K562 (cell line): ENCODE measurements around the gene BEST3. TPM values are rescaled to one million over a fixed set of nuclear protein-coding genes. Genes with fewer than 3 reads are reported as not detected.

ENCODE experiments used
- BCL6 ChIP-seq: fragments of 250-450 bp; sonication (Bioruptor Pico); IDR thresholded peaks from 2 replicates; pipeline ENCODE4 v1.4.0; 2020
- CBFA2T2 ChIP-seq: fragments of 450-650 bp; conservative IDR thresholded peaks from 2 replicates; pipeline ENCODE4 v1.6.1; 2017; ENCODE audit warnings: mild to moderate bottlenecking
- COPS2 ChIP-seq: fragments of 450-650 bp; conservative IDR thresholded peaks from 2 replicates; pipeline ENCODE4 v1.6.1; 2016; ENCODE audit warnings: mild to moderate bottlenecking, moderate library complexity
- CREM ChIP-seq: IDR thresholded peaks from 2 replicates; pipeline ENCODE4 v1.6.1; 2014; ENCODE audit warnings: antibody characterized with exemption, low read depth
- DPF2 ChIP-seq: fragments of 450-650 bp; IDR thresholded peaks from 2 replicates; pipeline ENCODE4 v1.6.1; 2016
- EHMT2 ChIP-seq: fragments of 450-650 bp; IDR thresholded peaks from 2 replicates; pipeline ENCODE4 v1.6.1; 2018; ENCODE audit warnings: antibody characterized with exemption
- FOXA3 ChIP-seq, 2 experiments: fragments of 450-650 bp in 1 of 2; sonication (generic) in 1 of 2; formaldehyde crosslinking; IDR thresholded peaks in 1 of 2; conservative IDR thresholded peaks in 1 of 2; 2 replicates each; pipeline versions ENCODE4 v1.4.0 to v1.8.0; 2020 to 2022; ENCODE audit warnings: mild to moderate bottlenecking in 2 of 2, missing genetic modification reagents in 1 of 2
- FOXJ3 ChIP-seq: sonication (generic); formaldehyde crosslinking; IDR thresholded peaks from 2 replicates; pipeline ENCODE4 v1.4.0; 2020; ENCODE audit warnings: mild to moderate bottlenecking, missing genetic modification reagents
- FOXP1 ChIP-seq: sonication (generic); formaldehyde crosslinking; IDR thresholded peaks from 2 replicates; pipeline ENCODE4 v1.8.0; 2022; ENCODE audit warnings: mild to moderate bottlenecking, missing genetic modification reagents
- GATAD2A ChIP-seq: fragments of 450-650 bp; IDR thresholded peaks from 2 replicates; pipeline ENCODE4 v1.6.1; 2017
- OTX1 ChIP-seq: fragments of 450-650 bp; formaldehyde crosslinking; IDR thresholded peaks from 2 replicates; pipeline ENCODE4 v1.4.0; 2022; ENCODE audit warnings: mild to moderate bottlenecking
- POLR2AphosphoS2 ChIP-seq: IDR thresholded peaks from 2 replicates; pipeline ENCODE4 v1.6.1; 2012; ENCODE audit warnings: low read length, improper control_type of control experiment
- POLR2H ChIP-seq: IDR thresholded peaks from 2 replicates; pipeline ENCODE4 v1.6.1; 2016; ENCODE audit warnings: missing genetic modification characterization, low read depth, mild to moderate bottlenecking, control low read depth, missing compliant biosample characterization, moderate library complexity
- RBBP5 ChIP-seq: fragments of 200-600 bp; sonication (generic); IDR thresholded peaks from 2 replicates; pipeline ENCODE4 v1.6.1; 2012; ENCODE audit warnings: borderline replicate concordance, mild to moderate bottlenecking, low read length, control low read depth, inconsistent platforms; ENCODE audit not compliant: insufficient read depth, poor library complexity, severe bottlenecking
- RCOR1 ChIP-seq, 2 experiments: IDR thresholded peaks; 2 replicates each; pipeline ENCODE4 v1.6.1; 2012; ENCODE audit warnings: low read depth in 2 of 2, low read length in 2 of 2, borderline replicate concordance in 1 of 2, improper control_type of control experiment in 1 of 2
- TAF7 ChIP-seq: fragments of 450-650 bp; IDR thresholded peaks from 2 replicates; pipeline ENCODE4 v1.6.1; 2016; ENCODE audit warnings: missing genetic modification characterization, missing compliant biosample characterization
- USF2 ChIP-seq: sonication (generic); formaldehyde crosslinking; IDR thresholded peaks from 2 replicates; pipeline ENCODE4 v1.5.0; 2020; ENCODE audit warnings: missing genetic modification reagents
- ZFPM2 ChIP-seq: fragments of 250-450 bp; sonication (Bioruptor Pico); IDR thresholded peaks from 2 replicates; pipeline ENCODE4 v1.5.1; 2022; ENCODE audit warnings: mild to moderate bottlenecking
- ZNF184 ChIP-seq: sonication (generic); formaldehyde crosslinking; IDR thresholded peaks from 2 replicates; pipeline ENCODE4 v1.5.0; 2020; ENCODE audit warnings: missing genetic modification reagents
- ZSCAN29 ChIP-seq: fragments of 450-650 bp; IDR thresholded peaks from 2 replicates; pipeline ENCODE4 v1.6.1; 2017
- polyA plus RNA-seq, 8 experiments: library from polyadenylated mRNA; depleted of rRNA in 4 of 8; stranded (reverse) in 5 of 8; unstranded in 3 of 8; fragments of >200 nt; fragmentation: Nextera tagmentation in 2 of 8; fragmentation: Illumina TruSeq in 1 of 8; extraction: Ambion mirVana in 2 of 8; extraction: Trizol in 1 of 8; gene quantifications; 2 replicates each; pipeline versions ENCODE4 v1.2.1 to v1.2.3, GENCODE V29; 2011 to 2014; ENCODE audit warnings: inconsistent platforms in 1 of 8, missing spikeins in 1 of 8
- total RNA-seq, 7 experiments: library from RNA; depleted of rRNA in 6 of 7; stranded (reverse); fragments of >200 nt in 6 of 7; fragmentation: Illumina TruSeq in 2 of 7; extraction: Trizol in 2 of 7; gene quantifications; 2 replicates each; pipeline versions ENCODE4 v1.2.1 to v1.2.3, GENCODE V29; 2011 to 2021; ENCODE audit warnings: low replicate concordance in 1 of 7
- TF ChIP-seq, protein P1 (sequence below): fragments of 450-650 bp; IDR thresholded peaks from 2 replicates; pipeline ENCODE4 v1.6.1; 2017; ENCODE audit warnings: antibody characterized with exemption, mild to moderate bottlenecking
- TF ChIP-seq, protein P2 (sequence below): sonication (generic); formaldehyde crosslinking; IDR thresholded peaks from 2 replicates; pipeline ENCODE4 v1.8.0; 2022; ENCODE audit warnings: mild to moderate bottlenecking, missing genetic modification reagents
- TF ChIP-seq, protein P3 (sequence below): fragments of 250-450 bp; sonication (Bioruptor Pico); IDR thresholded peaks from 2 replicates; pipeline ENCODE4 v1.4.0; 2020; ENCODE audit warnings: mild to moderate bottlenecking, moderate library complexity
- TF ChIP-seq, protein P4 (sequence below): fragments of 250-450 bp; sonication (Bioruptor Pico); IDR thresholded peaks from 2 replicates; pipeline ENCODE4 v1.8.0; 2021; ENCODE audit warnings: borderline replicate concordance, mild to moderate bottlenecking, moderate library complexity; ENCODE audit not compliant: poor library complexity, severe bottlenecking

BEST3 gene
- total and polyA plus RNA-seq, 9 of the 15 experiments (the other 6 are each of a cell fraction or from before 2014, with no cell fraction given), result 0.15 TPM; not detected in 8

- TF ChIP-seq, protein P1, sequence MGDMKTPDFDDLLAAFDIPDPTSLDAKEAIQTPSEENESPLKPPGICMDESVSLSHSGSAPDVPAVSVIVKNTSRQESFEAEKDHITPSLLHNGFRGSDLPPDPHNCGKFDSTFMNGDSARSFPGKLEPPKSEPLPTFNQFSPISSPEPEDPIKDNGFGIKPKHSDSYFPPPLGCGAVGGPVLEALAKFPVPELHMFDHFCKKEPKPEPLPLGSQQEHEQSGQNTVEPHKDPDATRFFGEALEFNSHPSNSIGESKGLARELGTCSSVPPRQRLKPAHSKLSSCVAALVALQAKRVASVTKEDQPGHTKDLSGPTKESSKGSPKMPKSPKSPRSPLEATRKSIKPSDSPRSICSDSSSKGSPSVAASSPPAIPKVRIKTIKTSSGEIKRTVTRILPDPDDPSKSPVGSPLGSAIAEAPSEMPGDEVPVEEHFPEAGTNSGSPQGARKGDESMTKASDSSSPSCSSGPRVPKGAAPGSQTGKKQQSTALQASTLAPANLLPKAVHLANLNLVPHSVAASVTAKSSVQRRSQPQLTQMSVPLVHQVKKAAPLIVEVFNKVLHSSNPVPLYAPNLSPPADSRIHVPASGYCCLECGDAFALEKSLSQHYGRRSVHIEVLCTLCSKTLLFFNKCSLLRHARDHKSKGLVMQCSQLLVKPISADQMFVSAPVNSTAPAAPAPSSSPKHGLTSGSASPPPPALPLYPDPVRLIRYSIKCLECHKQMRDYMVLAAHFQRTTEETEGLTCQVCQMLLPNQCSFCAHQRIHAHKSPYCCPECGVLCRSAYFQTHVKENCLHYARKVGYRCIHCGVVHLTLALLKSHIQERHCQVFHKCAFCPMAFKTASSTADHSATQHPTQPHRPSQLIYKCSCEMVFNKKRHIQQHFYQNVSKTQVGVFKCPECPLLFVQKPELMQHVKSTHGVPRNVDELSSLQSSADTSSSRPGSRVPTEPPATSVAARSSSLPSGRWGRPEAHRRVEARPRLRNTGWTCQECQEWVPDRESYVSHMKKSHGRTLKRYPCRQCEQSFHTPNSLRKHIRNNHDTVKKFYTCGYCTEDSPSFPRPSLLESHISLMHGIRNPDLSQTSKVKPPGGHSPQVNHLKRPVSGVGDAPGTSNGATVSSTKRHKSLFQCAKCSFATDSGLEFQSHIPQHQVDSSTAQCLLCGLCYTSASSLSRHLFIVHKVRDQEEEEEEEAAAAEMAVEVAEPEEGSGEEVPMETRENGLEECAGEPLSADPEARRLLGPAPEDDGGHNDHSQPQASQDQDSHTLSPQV, result 0 out of 2 replicates have a peak, but pooled peaks have one; percentile 39
- TF ChIP-seq RCOR1 (IDR thresholded peaks at IDR 0.05; ENCODE audit: borderline replicate concordance in 1 of 2, low read depth in 2 of 2, low read length in 2 of 2) (0 out of 4 replicates have a peak, but pooled peaks of 1 of the 2 experiments have one; percentile 7), FOXP1 (CRISPR knock-in tag) (no peak), FOXA3 (CRISPR knock-in tag; conservative IDR thresholded peaks at IDR 0.05 in 1 of 2, IDR thresholded peaks at IDR 0.05 in 1 of 2) (no peak), OTX1 (CRISPR knock-in tag) (no peak), POLR2AphosphoS2 (no peak), COPS2 (no peak), CREM (no peak), DPF2 (peak; percentile 35; the same call in 1 of the 2 replicates), FOXJ3 (no peak), ZNF184 (CRISPR knock-in tag) (no peak), ZSCAN29 (no peak), EHMT2 (peak; percentile 57; the same call in 1 of the 2 replicates), BCL6 (CRISPR knock-in tag) (no peak), GATAD2A (no peak), ZFPM2 (no peak), TAF7 (tag) (no peak), CBFA2T2 (peak; percentile 53), RBBP5 (no peak), POLR2H (tag) (no peak), USF2 (peak; percentile 31; the same call in 1 of the 2 replicates)
- TF ChIP-seq, protein P2, sequence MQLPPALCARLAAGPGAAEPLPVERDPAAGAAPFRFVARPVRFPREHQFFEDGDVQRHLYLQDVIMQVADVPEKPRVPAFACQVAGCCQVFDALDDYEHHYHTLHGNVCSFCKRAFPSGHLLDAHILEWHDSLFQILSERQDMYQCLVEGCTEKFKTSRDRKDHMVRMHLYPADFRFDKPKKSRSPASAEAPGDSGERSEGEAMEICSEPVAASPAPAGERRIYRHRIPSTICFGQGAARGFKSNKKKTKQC (CRISPR knock-in tag), result no peak
- TF ChIP-seq, protein P3, sequence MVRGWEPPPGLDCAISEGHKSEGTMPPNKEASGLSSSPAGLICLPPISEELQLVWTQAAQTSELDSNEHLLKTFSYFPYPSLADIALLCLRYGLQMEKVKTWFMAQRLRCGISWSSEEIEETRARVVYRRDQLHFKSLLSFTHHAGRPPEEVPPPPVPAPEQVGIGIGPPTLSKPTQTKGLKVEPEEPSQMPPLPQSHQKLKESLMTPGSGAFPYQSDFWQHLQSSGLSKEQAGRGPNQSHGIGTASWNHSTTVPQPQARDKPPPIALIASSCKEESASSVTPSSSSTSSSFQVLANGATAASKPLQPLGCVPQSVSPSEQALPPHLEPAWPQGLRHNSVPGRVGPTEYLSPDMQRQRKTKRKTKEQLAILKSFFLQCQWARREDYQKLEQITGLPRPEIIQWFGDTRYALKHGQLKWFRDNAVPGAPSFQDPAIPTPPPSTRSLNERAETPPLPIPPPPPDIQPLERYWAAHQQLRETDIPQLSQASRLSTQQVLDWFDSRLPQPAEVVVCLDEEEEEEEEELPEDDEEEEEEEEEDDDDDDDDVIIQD (CRISPR knock-in tag), result no peak
- TF ChIP-seq, protein P4, sequence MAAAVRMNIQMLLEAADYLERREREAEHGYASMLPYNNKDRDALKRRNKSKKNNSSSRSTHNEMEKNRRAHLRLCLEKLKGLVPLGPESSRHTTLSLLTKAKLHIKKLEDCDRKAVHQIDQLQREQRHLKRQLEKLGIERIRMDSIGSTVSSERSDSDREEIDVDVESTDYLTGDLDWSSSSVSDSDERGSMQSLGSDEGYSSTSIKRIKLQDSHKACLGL (CRISPR knock-in tag), result no peak
These were observed 47.2 kb downstream of the BEST3 start (continued) for GRCh38 chr12:69651922-69652321.
